HG03066 (cell line): Measurements from ENCODE around the gene IFT27.

Experiments used
- ATAC-seq: cut with Tn5 transposase; IDR thresholded peaks from one replicate; pipeline ENCODE4 v1.9.1; 2021; ENCODE audit warnings: low read depth; ENCODE audit not compliant: unreplicated experiment

The IFT27 gene

GRCh38 chr22:36727927-36728488 is 47.9 kb downstream of the IFT27 start:
- ATAC-seq: no peak

- ATAC-seq: no peak
These were observed 48.8 kb downstream of the IFT27 start for GRCh38 chr22:36727110-36727509.

GRCh38 chr22:36726007-36726380 is 49.9 kb downstream of the IFT27 start:
- ATAC-seq: no peak

DNA sequence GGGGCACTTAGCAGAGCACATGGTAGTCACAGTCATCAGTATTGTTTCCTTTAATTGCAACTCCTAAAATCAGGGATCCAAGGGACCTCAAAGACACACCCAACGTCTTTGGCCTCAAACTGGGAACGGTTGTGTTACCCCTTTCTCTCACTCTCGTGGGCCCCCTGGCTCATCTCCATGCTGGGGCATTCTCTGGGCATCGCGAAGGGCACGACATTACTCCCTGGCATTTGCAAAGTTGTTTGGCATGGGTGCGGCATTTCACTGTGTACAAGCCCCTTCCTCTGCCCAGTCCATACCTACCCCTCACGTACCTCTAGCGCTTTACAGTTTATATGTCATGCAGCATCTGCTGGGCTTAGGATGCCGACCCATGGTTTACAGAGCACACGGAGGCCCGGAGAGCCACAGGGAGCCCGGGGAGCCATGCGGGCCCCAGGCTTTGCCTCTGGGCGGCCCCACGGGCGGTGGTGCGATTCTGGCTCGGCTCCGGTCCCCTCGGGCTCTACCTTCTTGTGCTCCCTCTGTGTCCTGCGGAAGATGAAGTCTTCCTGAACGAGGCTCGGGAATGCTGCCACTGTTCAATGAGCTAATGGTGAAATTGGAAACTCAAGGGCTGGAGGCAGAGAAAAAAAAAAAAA is 50.4 kb downstream of the IFT27 start:
- no peak for ATAC-seq

DNA sequence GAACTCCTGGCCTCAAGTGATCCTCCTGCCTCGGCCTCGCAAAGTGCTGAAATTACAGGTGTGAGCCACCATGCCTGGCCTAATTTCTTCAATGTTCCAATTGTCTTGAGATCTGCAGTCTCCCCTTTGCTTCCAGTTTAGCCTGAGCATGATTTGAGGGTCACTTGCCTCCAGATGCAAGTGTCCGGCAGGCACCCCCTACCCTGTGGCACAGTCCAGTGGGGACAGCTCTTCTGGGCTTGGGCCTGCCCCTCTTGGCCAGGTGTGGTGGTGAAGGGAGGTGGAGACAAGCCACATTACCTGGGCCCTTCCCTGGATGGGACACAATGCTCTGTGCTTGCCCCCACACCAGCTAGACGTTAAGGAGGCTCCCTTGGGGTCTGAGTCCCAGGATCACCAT is 51.1 kb downstream of the IFT27 start:
- no peak for ATAC-seq

DNA sequence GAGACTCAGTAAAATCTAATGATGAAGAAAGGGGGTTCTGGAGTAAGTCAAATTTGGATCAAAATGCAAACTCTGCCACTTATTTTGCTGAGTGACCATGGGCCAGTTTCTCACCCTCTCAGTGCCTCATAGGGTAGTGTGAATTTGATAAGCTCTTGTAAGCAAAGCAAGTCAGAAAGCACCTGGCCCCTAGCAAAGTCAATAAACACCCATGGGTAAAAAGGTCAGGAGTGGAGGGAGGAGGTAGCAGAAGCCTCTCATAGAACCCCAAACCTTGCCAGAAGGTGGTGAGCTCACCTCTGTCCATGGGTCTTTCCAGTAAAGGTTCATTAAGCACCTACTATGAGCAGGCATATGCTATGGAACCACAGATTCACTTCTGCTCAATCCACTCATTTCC is 53.9 kb downstream of the IFT27 start:
- no peak for ATAC-seq

- ATAC-seq: no peak
These were observed 60.3 kb downstream of the IFT27 start for GRCh38 chr22:36715647-36716046.

- no peak for ATAC-seq
These were observed 61.8 kb downstream of the IFT27 start for GRCh38 chr22:36714110-36714509.

DNA sequence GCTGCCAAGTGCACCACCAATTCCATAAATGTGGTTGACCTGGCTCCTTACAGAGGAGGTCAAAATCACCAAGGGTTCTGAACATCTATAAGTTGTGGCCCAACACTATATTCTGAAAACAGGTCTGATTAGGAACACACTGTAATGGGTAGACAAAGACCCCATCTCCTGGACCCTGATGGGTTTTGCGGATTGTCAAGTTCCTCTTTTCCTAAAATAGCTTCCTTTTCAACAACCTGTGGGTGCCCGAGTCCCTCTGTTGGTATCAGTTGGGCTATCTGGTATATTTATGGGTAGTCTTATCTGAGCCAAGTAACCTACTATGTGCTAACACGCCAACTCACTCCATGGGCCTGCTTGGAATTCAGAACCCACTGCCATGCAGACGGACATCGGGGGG is 62.5 kb downstream of the IFT27 start:
- no peak for ATAC-seq
